GM21825 (cell line): ENCODE data around the gene RMI2.

ENCODE experiments used
- ATAC-seq: cut with Tn5 transposase; IDR thresholded peaks from one replicate; pipeline ENCODE4 v1.9.1; 2021; ENCODE audit warnings: mild to moderate bottlenecking, moderate library complexity; ENCODE audit not compliant: unreplicated experiment

Gene RMI2

DNA sequence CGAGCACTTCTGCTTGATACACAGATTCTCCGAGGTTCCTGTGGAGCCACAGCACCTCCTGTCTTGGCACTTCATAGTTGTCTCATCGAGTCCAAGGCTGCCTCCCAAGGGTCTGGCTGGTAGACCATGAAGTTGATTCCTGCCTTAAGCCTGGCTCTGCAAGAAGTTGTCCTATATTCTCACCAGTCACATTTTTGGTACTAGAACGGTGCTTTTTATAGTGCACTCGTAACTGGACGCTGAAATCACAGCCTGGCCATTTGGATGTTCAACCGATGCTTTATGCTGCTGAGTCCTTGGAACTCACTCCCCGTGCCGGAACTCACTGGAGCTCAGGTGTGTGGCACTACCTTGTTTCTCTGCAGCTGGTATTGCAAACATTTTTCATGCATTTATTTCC is 35.6 kb downstream of the RMI2 start:
- no peak for ATAC-seq

GRCh38 chr16:11383481-11384183 is 38.4 kb downstream of the RMI2 start:
- no peak for ATAC-seq

DNA sequence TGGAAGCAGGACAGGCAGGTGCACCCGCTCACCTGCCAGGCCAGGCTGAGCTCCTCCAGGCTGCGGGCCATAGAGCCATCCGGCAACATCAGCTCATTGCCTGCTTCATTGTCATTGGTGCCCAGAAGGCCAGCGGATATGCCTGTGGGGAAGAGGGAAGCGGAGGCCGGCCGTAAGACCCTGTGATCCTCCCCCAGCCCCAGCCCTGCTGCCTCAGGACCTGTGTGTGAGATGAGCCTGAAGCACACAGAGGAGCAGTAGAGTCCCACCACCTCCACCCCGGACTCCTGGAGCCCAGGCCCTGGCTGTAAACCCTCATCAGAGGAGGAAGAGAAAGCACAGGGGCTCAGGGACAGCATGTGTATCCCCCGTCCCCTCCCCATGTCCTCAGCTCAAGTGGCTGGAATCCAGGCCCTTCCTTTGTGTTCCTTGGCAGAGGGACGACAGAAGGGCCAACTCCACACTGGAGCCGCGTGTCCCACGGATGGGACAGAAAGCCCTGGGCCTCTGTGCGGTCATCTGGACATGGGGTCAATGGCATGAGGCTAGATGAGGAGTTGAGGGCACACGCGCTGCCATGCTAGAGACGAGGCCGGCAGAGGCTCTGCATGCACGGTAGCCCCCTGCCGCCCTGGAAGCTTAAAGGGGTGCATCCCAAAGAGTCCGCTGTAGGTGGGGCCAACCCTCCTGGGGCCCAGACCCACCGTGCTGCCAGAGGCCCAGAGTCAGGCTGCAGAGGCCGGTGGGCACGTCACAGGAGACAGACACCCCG is 39.1 kb downstream of the RMI2 start:
- no peak for ATAC-seq

DNA sequence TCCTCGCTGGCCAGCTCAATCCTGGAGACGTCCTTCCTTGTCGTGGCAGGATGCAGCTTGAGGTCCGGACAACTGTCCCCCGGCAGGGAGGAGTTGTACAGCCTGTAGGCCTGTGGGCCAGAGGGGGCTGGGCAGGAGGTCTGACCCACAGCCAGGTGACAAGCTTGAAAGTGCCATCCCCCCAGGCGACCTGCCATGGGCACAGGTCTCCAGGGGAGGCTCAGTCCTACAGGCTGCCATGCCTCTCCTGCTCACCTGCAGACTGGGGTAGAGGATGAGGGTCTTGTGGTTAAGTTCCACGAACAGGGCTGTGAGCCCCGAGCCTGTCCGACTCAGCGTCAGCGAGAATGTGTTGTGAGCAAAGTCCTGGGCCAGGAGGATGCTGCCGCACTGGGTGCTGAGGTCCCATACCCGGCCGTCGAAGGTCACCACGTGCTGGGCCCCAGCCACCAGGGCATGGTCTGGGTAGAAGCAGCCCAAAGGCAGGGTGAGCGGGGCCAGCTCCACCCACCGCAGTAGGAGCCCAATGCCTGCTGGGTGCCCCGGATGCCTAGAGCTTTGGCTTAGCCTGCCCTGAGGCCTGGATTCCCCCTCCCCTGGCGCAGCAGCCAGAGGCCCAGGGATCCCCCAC is 39.8 kb downstream of the RMI2 start:
- no peak for ATAC-seq

DNA sequence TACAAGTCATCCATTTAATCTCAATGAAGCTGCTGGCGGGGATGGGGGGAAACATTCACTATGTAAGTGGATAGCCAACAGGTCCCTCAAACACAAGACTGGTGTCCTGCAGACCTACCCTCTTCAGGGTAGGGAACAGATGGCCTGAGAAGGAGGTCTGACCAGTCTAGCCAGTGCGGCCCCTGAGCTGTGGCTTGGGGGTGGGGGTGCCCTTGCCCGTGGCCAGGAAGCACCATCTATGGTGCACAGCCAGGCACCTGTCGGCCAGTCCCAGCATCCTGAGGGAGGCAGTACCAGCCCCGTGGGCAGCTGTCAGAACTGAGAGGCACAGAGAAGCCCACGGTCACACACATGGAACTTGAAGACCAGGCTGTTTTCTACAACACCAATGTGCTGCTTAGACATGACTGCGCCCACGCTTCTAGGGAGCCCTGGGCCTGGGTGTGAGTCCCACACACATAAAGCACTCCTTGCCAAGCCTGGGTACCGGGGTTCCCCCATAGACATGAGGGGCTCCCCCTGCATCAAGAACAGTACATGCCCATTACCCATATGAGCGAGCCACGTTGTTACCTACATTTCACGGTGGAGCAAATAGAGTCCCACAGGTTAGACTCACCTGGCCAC is 40.9 kb downstream of the RMI2 start:
- ATAC-seq = no peak

- no peak for ATAC-seq
Observed at GRCh38 chr16:11386791-11387546, 41.7 kb downstream of the RMI2 start.

DNA sequence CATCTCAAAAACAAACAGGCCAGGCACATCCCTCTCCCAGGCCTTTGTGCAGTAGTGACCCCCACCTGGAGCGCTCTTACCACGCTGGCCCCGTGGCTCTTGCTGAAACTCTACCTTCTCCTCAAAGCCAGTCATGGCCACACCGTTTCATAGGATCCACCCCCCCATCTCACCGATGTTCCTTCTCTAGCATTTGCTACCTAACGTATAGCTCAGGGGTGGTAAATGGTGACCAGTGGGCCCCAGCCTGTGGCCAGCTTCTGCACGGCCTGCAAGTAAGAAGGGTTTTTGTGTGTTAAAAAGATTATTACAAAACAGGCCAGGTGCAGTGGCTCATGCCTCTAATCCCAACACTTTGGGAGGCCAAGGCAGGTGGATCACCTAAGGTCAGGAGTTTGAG is 43.8 kb downstream of the RMI2 start:
- no peak for ATAC-seq

DNA sequence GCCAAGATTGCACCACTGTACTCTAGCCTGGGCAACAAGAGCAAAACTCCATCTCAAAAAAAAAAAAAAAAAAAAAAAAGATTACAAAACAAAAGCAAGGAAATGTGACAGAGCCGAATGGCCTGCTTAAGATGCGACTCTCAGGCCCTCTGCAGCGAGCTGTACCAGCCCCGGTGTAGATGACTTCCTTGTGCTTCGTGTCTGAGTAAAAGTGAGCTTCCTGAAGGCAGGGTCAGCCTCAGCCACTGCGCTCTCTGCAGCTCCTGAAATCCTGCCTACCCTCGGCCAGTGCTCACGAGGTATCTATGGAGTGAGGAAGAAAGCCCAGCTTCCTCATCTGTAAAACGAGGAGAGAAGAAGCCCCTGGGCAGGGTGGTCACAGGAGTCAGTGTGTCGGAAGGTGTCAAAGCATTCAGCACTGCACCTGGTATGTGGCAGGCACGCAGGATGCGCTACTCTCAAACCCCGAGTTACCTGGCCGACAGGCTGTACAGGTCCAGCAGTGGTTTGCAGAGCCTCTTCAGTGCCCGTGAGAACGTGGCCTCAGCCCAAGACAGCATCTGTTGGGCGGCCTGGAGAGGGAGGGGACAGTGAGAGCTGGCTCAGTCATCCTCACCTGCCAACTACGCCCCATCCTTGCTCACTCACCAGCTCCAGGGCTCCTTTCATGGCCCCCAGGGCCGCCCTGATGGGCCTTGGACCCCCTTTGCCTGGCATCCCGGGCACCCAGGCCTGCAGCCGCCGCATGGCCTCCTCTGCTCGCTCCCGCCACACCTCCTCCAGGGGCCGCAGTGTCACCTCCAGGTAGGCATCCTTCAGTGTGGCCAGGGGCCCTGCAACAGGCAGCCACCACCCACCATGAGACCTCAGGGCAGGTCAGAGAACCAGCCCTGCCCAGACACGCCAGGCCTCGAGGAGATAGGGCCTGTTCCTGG is 44.6 kb downstream of the RMI2 start:
- ATAC-seq = no peak

GRCh38 chr16:11390573-11391495 is 45.6 kb downstream of the RMI2 start:
- ATAC-seq = no peak

- ATAC-seq = no peak
Observed at GRCh38 chr16:11391576-11391975, 46.3 kb downstream of the RMI2 start.

DNA sequence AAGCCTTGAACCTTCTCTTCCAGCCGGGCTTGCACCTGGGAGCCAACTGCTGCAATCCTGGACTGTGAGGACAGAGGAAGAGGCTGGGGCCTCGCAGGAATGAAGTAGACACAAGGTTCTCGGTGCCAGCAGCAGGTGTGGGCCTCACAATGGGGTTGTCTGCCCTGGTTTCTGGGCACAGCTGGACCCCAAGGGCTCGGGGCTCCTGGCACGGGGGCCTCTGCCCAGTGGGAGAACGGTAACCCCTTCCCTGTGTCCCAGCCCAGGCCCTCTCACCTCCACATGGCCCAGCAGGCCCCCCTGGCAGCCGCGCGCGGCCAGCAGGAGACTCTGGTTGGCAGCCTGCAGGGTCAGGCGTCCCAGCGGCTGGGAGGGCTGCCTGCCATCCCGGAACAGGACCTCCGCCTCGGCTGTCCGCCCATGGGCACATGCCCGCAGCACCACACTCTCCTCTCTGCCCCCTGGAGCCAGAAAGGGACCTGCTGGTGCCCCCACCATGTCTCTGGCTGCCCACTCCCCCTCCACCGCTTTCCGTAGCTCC is 46.9 kb downstream of the RMI2 start:
- ATAC-seq = no peak

GRCh38 chr16:11393366-11393765 is 48.1 kb downstream of the RMI2 start:
- ATAC-seq = no peak

GRCh38 chr16:11393861-11394592 is 48.8 kb downstream of the RMI2 start:
- ATAC-seq = no peak

DNA sequence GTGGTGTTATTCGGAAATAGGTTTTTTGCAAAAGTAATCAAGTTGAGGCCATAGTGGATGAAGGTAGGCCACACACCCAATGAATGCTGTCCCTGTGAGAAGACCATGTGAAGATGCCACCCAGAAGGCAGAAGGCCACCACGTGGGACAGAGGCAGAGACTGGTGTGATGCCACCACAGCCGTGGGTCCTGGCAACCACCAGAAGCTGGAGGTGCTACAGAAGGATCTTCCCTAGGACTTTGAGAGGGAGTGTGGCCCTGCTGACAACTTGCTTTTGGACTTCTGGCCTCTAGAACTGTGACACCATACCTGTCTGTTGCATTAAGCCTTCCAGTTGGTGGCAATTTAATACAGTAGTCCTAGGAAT is 49.3 kb downstream of the RMI2 start:
- ATAC-seq = no peak

- ATAC-seq = no peak
Observed at GRCh38 chr16:11395008-11395948, 50.0 kb downstream of the RMI2 start.

DNA sequence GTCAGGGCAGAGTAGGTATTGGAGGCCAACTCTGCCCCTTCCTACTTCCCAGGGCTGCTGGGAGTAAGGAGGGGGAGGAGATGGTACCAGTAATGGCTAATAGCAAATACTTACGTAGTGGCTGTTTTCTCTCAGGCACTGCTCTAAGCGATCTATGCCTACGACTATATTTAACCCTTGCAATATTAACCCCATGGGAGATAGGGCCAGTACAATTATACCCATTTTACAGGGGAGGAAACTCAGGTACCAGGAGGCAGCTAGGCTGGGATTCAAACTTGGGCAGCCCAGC is 50.6 kb downstream of the RMI2 start:
- ATAC-seq = no peak
